GM18873 (cell line): Measurements from ENCODE around the gene IPMK.
"Not testable (repeated sequence)": the region's sequence is repeated elsewhere in the genome, so short reads cannot be mapped to it uniquely, and the experiment has no call there.

Experiments
- ATAC-seq: cut with Tn5 transposase; IDR thresholded peaks from one replicate; pipeline ENCODE4 v1.9.1; 2021; ENCODE audit warnings: mild to moderate bottlenecking, moderate library complexity, moderate number of reproducible peaks; ENCODE audit not compliant: unreplicated experiment, low FRiP score

IPMK gene

GRCh38 chr10:58229856-58230255, 37.8 kb downstream of the IPMK start:
- not testable (repeated sequence) for ATAC-seq

DNA sequence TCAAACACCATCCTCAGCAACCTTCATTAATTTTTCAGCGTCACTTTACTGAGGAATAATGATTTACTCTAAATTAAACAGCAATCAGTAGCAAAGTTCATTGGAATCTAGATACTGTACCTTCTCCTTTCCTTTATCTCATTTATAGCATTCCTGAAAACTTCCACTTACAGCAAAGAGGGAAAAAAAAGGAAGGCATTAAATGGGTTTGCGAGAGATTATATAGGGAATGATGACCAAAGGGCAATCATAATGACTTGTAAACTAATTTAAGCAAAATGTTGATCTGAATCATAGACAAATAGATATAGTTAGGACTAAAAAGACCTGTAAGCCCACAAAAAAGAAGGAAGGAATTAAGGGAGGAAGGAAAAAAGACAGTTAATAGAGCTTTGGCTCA, 42.0 kb downstream of the IPMK start:
- no peak for ATAC-seq

DNA sequence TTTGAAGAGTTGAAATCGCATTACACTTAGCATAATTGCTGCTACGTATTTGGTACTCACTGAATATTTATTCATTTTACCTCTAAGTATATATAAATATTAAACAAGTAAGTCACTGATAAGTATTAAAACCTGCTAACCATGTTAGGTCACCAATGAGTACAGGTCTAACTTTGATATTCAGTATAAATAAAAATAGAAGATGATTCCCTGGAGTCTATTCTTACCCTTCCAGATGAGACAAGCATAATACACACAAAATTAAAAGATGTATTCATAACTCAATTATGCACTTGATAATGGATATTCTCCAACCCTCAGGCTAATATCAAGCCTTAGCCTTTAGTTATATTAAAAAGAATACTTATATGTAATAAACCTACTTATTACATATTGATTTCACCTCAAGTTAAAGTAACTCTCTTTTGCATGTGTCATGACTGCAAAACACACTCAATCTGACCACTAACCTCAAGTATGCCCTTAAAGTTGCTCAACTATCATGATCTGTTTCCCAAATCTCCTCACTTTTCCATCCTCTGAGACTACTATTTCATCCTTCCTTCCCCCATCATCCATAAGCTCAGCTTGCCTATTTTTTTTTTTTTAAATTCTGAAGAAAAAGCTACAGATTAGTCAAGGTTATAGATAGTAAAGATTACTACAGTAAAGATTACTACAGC, 46.8 kb downstream of the IPMK start:
- ATAC-seq, result no peak

DNA sequence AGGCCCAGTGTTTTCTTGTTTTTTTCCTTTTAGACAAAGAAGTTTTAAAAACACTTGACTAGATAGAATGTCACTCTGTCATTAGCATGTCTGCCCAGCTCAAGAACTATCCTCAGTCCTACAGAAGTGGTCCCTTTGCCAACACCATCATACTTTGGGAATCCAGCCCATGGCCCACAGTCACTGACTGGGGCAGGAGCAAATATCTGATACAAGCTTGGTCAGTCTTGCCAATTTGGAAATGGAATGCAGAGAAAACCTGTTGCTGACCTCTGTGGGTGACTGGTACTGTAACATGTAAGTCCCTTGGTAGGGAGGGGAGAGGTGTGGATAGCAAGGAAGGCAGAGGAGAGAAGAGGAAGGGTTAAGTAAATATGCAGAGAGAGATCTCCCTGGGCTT, 47.8 kb downstream of the IPMK start:
- ATAC-seq, result no peak

DNA sequence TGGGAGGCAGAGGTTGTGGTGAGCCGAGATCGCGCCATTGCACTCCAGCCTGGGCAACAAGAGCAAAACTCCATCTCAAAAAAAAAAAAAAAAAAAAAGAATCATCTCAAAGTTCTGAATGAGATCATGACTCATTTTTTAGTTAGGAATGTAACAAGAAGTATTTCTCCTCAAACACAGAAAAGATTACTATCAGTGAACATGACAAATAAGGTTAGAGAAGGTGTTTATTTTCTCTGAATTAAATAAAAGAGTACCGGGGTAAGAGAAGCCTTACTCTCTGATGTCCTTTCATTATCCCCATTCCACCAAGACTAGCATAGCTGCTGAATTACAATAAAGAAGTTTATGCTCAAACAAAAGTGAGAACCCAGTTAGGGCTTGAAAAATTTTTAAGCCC, 50.1 kb downstream of the IPMK start:
- ATAC-seq, result no peak

DNA sequence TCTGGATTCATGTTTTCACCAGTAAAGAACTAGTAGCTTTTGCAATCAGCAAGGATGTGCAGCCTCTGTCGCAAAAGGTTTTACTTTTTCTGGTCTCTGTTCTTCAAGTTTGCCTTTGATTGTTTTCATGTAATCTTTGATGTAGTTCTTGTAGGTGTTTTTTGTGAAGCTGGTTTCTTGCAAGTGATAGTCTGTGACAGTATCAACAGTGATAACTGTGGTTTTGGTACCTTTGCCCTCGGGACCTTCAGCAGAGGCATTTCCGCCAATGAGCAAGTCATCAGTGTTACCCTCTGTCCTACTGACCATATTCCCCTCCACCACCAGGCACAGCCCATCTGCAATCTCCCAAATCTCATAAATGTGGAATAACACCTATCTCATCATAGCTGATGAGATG, 55.1 kb downstream of the IPMK start:
- no peak for ATAC-seq

- no peak for ATAC-seq
Measured at GRCh38 chr10:58210160-58210559, 57.5 kb downstream of the IPMK start.

DNA sequence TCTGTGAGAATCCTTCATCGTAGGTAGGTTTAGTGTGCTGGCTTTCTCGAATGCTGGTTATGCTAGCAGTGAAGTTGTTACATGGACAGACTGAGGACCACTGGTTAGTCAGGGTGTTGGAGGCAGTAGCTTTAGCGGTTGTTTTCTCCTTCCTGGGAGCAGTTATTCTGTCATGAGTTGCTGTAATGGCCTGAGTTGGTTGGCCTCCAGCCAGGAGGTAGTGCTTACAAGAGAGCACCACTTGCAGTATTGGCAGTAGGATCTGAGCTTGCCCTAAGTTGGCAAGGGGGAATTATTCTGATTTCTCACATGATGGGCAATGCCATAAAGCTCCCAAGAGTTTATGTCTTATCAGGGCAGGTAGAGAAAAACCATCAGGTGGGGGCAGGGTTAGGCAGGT, 58.0 kb downstream of the IPMK start:
- no peak for ATAC-seq

DNA sequence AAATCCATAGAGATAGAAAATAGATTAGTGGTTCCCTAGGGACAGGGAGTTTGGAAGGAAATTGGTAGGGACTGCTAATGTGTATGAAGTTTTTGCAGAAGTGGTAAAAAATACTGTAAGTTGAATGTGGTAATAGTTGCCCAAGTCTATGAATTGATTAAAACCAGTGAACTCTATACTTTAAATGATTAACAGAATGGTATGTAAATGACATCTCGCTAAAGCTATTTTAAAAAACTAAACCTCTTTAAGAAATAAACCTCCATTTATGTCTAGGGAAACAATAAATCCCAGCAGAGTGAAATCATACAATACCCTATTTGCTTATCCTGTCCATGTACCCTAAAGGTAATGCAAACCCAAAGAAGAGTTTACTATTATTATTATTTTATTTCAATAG, 61.4 kb downstream of the IPMK start:
- no peak for ATAC-seq

GRCh38 chr10:58201704-58202103, 66.0 kb downstream of the IPMK start:
- peak; percentile 50 for ATAC-seq

GRCh38 chr10:58189269-58189668, 78.4 kb downstream of the IPMK start:
- ATAC-seq, result no peak

DNA sequence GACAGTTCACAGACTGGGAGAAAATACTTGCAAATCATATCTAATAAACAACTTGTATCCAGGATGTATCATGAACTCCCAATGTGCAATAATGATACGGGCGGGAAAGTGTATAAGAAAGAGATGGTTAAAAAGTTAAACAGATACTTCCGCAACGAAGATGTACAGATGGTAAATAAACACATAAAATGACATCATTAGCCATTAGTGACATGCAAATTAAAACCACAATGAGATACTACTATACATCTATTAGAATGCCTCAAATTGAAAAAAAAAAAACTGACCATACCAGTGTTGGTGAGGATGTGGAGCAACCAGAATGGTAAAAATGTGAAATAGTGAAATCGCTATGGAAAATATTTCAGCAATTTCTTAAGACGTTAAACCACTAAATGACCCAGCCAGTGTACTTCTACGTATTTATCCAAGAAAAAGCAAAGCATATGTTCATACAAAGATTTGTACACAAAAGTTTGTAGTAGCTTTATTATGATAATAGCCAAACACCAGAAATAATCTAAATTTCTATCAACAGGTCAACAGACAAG, 83.5 kb downstream of the IPMK start:
- ATAC-seq, result no peak

DNA sequence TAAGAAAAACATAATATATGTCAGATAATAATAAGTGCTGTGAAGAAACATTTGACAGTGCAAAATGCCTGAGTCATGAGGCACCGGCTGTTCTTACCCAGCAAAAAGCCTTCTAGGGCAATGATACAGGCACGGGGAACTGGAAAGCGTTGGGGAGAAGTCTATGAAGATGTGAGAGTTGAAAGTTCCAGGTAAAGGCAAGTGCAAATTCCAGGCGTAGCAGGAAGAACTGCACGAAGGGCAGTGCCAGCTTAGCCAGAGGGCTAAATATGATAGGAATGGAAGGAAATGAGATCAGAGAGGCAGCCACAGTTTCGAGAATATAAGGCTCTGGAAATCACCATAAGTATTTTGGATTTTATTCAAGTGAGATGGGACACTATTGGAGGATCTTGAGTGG, 87.0 kb downstream of the IPMK start:
- ATAC-seq, result no peak

GRCh38 chr10:58179238-58179637, 88.5 kb downstream of the IPMK start:
- no peak for ATAC-seq

DNA sequence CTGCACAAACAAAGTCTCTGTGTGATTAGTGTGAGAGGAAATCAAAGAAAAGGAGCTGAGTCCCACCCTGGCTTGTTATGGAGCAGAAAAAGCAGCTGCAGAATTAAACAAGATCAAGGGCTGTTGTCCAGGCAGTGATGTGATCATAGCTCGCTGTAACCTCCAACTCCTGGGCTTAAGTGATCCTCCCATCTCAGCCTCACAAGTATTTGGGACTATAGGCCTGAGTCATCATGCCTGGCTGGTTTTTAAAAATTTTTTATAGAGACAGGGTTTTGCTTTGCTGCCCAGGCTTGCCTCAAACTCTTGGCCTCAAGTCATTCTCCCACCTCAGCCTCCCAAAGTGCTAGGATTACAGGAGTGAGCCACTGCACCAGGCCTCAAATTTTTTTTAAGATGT, 88.9 kb downstream of the IPMK start:
- no peak for ATAC-seq

DNA sequence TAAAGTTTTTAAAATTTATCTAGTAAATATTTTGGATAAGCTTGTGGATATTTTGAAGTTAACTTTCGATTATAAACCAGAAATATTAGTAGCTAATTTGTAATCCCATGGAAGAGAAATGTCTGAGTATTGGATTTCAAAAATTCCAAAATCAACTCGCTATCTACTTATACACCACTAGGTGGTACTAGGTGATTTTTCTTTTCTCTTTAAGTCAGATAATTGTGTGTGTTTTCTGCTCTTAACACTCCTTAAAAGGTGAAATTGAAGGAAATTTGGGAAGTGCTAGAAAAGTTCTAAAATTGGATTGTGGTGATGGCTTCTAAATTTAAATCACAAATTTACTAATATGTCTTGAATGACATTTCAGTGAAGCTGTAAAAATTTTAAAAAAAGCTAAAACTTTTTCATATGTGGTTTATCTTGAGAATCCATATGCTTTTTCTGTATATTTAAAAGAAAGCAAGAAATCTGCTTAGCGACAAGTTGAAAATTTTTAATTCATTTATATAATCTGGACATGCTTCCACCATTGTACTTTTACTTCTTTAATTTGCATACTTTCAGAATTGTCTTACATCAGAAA, 90.2 kb downstream of the IPMK start:
- ATAC-seq, result no peak

DNA sequence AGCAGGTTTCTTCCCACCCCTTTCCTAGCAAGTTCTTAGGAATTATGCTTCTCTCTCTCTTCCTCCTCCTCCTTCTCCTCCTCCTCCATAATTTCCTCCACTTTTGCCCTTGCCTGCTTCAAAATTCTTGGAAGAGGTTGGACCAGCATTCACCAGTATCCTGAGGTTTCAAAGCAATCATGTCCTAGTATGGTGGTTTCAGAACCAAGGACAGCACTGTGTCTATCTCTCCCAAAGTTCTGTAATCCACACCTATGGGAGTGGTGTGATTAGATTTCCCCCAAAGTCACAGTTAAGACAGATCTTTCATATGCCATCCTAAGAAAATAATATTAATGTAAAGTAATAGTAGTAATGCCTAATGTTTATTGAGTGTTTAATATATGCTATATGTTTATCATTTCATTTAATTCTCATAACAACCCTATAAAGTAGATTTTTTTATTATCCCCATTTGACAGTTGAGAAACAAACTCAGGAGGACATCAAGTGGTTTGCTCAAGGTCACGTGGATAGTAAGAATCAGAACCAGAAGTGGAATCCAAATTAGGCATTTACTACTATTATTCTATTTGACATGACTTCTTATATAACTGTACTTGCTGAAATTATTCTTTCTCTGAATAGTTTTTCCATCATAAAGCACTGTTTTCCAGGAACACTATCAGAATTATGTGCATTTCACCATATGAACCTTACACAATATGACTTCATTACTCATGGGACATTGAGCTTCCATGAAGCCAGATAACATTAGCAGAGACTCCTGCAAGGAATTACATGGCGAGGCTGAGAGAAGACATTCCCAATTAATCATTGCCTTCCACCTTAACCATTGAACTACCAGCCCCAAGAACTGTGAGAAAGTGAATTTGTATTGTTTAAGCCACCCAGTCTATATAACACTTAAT, 91.4 kb downstream of the IPMK start:
- ATAC-seq, result no peak

DNA sequence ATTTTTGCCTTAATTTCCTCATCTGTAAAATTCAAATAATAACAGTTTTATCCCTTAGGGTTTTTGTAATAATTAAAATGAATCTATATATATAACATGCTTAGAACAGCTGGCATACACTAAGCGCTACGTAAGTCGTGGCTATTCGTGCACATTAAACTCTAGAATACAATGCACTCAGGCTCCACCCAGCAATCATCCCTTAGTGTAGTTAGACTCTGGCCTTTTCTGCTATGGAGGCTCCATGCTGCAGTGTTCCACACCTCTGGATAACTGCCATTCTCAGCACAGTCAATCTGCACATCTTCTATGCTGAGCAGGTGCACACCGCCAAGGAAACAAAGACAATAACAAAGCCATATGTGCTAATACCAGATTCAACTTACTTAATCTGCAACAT, 92.9 kb downstream of the IPMK start:
- ATAC-seq, result no peak

GRCh38 chr10:58173391-58173790, 94.3 kb downstream of the IPMK start:
- no peak for ATAC-seq

GRCh38 chr10:58171146-58171545, 96.5 kb downstream of the IPMK start:
- no peak for ATAC-seq

DNA sequence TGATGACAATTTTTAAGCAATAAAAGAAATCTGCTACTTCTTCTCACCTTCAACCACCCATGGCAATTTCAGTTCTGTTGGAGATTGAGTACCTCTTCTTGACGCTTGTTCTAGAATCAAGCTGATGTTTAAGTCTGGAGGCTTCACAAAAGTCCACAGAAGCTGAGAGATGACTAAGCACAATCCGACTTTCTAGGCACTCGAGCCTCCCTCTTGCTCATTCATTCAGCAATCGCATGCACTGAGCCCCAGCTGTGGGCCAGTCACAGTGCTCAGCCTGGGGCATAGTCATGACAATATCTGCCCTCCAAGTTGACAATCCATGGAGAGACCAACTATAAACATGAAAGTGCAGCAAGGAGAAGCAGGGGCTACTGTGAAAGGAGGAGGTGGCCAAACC, 103.2 kb downstream of the IPMK start:
- ATAC-seq, result no peak
